Osteoblast (primary cell): ENCODE results near the gene YIF1B. TPM values are rescaled to one million over a fixed set of nuclear protein-coding genes. Genes with fewer than 3 reads are reported as not detected.

Experiments
- DNase-seq: peaks from one replicate; pipeline ENCODE4 v3.0.0; 2011; ENCODE audit warnings: low spot score, mixed read lengths; ENCODE audit not compliant: insufficient read length; ENCODE audit errors: missing footprints
- H2AFZ ChIP-seq: 2 replicates; pipeline ENCODE4 v1.6.0; 2011; ENCODE audit warnings: mild to moderate bottlenecking, low read length
- H3K27ac ChIP-seq: 2 replicates; pipeline ENCODE4 v1.5.1; 2011; ENCODE audit warnings: mild to moderate bottlenecking, low read depth, low read length, moderate library complexity
- H3K27me3 ChIP-seq: 2 replicates; pipeline ENCODE4 v1.6.0; 2012; ENCODE audit warnings: mild to moderate bottlenecking, control low read depth, inconsistent platforms, low read length, moderate library complexity; ENCODE audit not compliant: insufficient read depth
- H3K36me3 ChIP-seq: 2 replicates; pipeline ENCODE4 v1.5.1; 2011; ENCODE audit warnings: mild to moderate bottlenecking, low read length, control low read depth, moderate library complexity; ENCODE audit not compliant: insufficient read depth
- H3K4me1 ChIP-seq: 2 replicates; pipeline ENCODE4 v1.5.1; 2011; ENCODE audit warnings: mild to moderate bottlenecking, low read length, control low read depth, moderate library complexity; ENCODE audit not compliant: insufficient read depth
- H3K4me2 ChIP-seq: 2 replicates; pipeline ENCODE4 v1.6.0; 2011; ENCODE audit warnings: mild to moderate bottlenecking, low read length; ENCODE audit not compliant: insufficient read depth
- H3K4me3 ChIP-seq: fragments of 200-600 bp; sonication (generic); 3 replicates; pipeline ENCODE4 v1.5.1; 2012; ENCODE audit warnings: mild to moderate bottlenecking, low read length, inconsistent platforms; ENCODE audit not compliant: insufficient read depth
- H3K79me2 ChIP-seq: 2 replicates; pipeline ENCODE4 v1.6.0; 2012; ENCODE audit warnings: mild to moderate bottlenecking, low read length, control low read depth, inconsistent platforms; ENCODE audit not compliant: insufficient read depth
- H3K9me3 ChIP-seq: 2 replicates; pipeline ENCODE4 v1.5.1; 2011; ENCODE audit warnings: low read depth, low read length, control low read depth
- H4K20me1 ChIP-seq: 2 replicates; pipeline ENCODE4 v1.6.0; 2012; ENCODE audit warnings: mild to moderate bottlenecking, low read length, control low read depth; ENCODE audit not compliant: insufficient read depth
- CTCF ChIP-seq: IDR thresholded peaks from 2 replicates; pipeline ENCODE4 v1.5.1; 2011; ENCODE audit warnings: mild to moderate bottlenecking, low read depth, low read length, moderate library complexity; ENCODE audit errors: extremely low read depth
- total RNA-seq: library from RNA; depleted of rRNA; stranded (reverse); fragments of >200 nt; gene quantifications from 2 replicates; pipeline ENCODE4 v1.2.3, GENCODE V29; 2012

The YIF1B gene
- total RNA-seq, 1 donor, result 55.0 TPM

DNA sequence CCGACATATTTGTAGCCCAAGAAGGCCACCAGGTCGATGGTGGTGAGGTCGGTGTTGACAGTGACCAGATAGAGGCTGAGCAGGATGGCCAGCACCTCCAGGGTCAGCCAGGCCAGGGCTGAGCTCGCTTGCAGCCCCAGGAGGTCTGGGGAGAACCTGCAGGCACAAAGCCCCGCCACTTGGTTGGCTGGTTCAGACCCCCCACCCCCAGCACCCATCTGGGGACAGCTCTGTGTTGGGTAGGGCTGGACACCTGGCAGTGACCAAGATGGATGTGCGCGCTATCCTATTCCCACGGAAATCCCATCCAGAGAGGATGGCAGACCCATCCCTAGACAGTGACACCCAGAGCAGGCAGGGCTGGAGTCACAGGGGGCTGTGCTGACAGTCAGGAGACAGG lies 8.2 kb downstream of the YIF1B start:
- H3K4me1 ChIP-seq, result no peaks in the 10 kb centered on the region
- DNase-seq, result no peak
- peaks cover 6% of the 10 kb centered on the region for H4K20me1 ChIP-seq
- no peaks in the 10 kb centered on the region for H3K9me3 ChIP-seq
- peaks cover 12% of the 10 kb centered on the region for H3K36me3 ChIP-seq
- no peak for TF ChIP-seq CTCF
- H3K27me3 ChIP-seq, result no peaks in the 10 kb centered on the region
- no peak overlapping the region for H3K27ac ChIP-seq
- no peak overlapping the region for H3K4me2 ChIP-seq
- no peak overlapping the region for H2AFZ ChIP-seq
- H3K4me3 ChIP-seq, result no peak overlapping the region
- peaks cover 22% of the 10 kb centered on the region for H3K79me2 ChIP-seq

DNA sequence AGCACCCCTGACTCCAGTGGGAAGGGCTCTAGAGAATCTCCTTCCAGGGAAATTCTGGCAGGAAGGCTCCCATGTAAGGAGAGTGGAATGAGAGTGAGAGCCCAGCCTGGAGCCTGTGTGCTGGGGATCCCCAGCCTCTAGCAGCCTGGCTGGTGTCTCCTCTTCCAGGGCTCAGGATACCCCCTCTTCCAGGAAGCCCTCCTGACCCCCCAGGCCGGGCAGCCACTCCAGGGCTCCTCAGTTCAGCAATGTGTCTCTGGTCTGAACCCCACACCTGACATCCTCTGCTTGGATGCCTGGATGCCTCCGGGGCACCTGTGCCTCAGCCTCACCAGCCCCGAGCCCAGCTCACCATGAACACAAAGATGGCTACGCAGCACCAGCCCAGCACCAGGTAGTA lies 8.7 kb downstream of the YIF1B start:
- Histone ChIP-seq H4K20me1 (peaks cover 4% of the 10 kb centered on the region), H2AFZ (no peak overlapping the region), H3K4me1 (no peaks in the 10 kb centered on the region), H3K27ac (no peak overlapping the region), H3K9me3 (no peaks in the 10 kb centered on the region), H3K36me3 (peaks cover 12% of the 10 kb centered on the region), H3K79me2 (peaks cover 17% of the 10 kb centered on the region), H3K4me3 (no peak overlapping the region), H3K4me2 (no peak overlapping the region), H3K27me3 (no peaks in the 10 kb centered on the region)
- TF ChIP-seq CTCF, result no peak
- DNase-seq, result no peak

DNA sequence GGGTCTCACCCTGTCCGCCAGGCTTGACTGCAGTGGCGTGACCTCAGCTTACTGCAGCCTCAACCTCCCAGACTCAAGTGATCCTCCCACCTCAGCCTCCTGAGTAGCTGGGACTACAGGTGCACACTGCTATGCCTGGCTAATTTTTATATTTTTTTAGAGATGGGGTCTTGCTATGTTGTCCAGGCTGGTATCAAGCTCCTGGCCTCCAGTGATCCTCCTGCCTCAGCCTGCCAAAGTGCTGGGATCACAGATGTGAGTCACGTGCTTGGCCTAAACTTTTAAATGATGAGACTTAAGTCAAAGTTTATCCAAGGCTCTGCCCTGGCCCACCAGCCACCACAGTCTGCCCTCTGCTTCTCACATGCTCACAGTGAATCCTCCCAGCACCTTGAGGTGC lies 9.5 kb downstream of the YIF1B start:
- Histone ChIP-seq H3K27ac (no peak overlapping the region), H2AFZ (no peak overlapping the region), H3K79me2 (peaks cover 11% of the 10 kb centered on the region), H3K4me2 (no peak overlapping the region), H3K27me3 (no peaks in the 10 kb centered on the region), H3K9me3 (no peaks in the 10 kb centered on the region), H3K4me1 (no peaks in the 10 kb centered on the region), H4K20me1 (peaks cover 2% of the 10 kb centered on the region), H3K36me3 (peaks cover 12% of the 10 kb centered on the region), H3K4me3 (no peak overlapping the region)
- no peak for DNase-seq
- TF ChIP-seq CTCF, result no peak

GRCh38 chr19:38304866-38305429 lies 10.8 kb downstream of the YIF1B start:
- Histone ChIP-seq H3K9me3 (no peaks in the 10 kb centered on the region), H3K4me1 (peaks cover 9% of the 10 kb centered on the region), H3K27ac (no peak overlapping the region), H3K27me3 (no peaks in the 10 kb centered on the region), H2AFZ (no peak overlapping the region), H3K36me3 (peaks cover 12% of the 10 kb centered on the region), H3K4me2 (no peak overlapping the region), H4K20me1 (peaks cover 2% of the 10 kb centered on the region), H3K4me3 (no peak overlapping the region), H3K79me2 (no peaks in the 10 kb centered on the region)
- TF ChIP-seq CTCF, result no peak
- no peak for DNase-seq
